AG04449 (cell line): ENCODE data around the gene SRP14.

Experiments used
- CTCF ChIA-PET: fragments of 350-600 bp; formaldehyde crosslinking; extraction: SDS; loops from one replicate; lab custom pipeline; 2021; ENCODE audit warnings: antibody characterized with exemption; lab: Yijun Ruan, JAX
- POLR2A ChIA-PET: fragments of 400-600, 350-600 bp; formaldehyde crosslinking; extraction: SDS; loops from one replicate; lab custom pipeline; 2020; ENCODE audit warnings: antibody characterized with exemption, inconsistent platforms; lab: Yijun Ruan, JAX
- DNase-seq: peaks from one replicate; pipeline ENCODE4 v3.0.0-alpha.2; 2010; ENCODE audit warnings: low read depth, low spot score
- H3K4me3 ChIP-seq: 2 replicates; pipeline ENCODE4 v1.5.1; 2011; ENCODE audit warnings: low read depth, mild to moderate bottlenecking, control low read depth, low read length
- CTCF ChIP-seq: IDR thresholded peaks from one replicate; pipeline ENCODE4 v1.5.1; 2011; ENCODE audit warnings: mild to moderate bottlenecking, moderate library complexity, low read length, control low read depth, inconsistent platforms; ENCODE audit not compliant: insufficient read depth; ENCODE audit errors: missing control alignments

Gene SRP14

GRCh38 chr15:40053079-40053830 is 14.3 kb upstream of the SRP14 start:
- no peak for DNase-seq
- H3K4me3 ChIP-seq = no peak overlapping the region
- TF ChIP-seq CTCF = no peak
- ChIA-PET CTCF (interaction anchor here (0.9 to 2.7 kb wide), 8 partner anchors 8 to 221 kb away, joined by 3 to 10 read pairs (median 4); partner anchors contain the start of gene SRP14), POLR2A (no interaction called here)

GRCh38 chr15:40052604-40053003 is 13.6 kb upstream of the SRP14 start:
- DNase-seq = no peak
- no peak overlapping the region for H3K4me3 ChIP-seq
- TF ChIP-seq CTCF = no peak
- ChIA-PET CTCF (interaction anchor here (0.7 to 2.7 kb wide), 6 partner anchors 14 to 222 kb away, joined by 3 to 9 read pairs (median 4); partner anchors contain the start of genes BMF and SRP14), POLR2A (no interaction called here)

GRCh38 chr15:40051616-40052415 is 12.8 kb upstream of the SRP14 start:
- H3K4me3 ChIP-seq = no peak overlapping the region
- TF ChIP-seq CTCF = no peak
- POLR2A ChIA-PET = no interaction called here
- DNase-seq = no peak
- CTCF ChIA-PET = interaction anchor here (0.7 to 2.7 kb wide), 7 partner anchors 11 to 223 kb away, joined by 3 to 9 read pairs (median 4); partner anchors contain the start of genes BMF and SRP14

GRCh38 chr15:40050788-40051470 is 11.9 kb upstream of the SRP14 start:
- ChIA-PET POLR2A (no interaction called here), CTCF (no interaction called here)
- DNase-seq = no peak
- H3K4me3 ChIP-seq = no peak overlapping the region
- no peak for TF ChIP-seq CTCF

- TF ChIP-seq CTCF = no peak
- no peak for DNase-seq
- ChIA-PET POLR2A (interaction anchor here (0.9 kb wide), 1 partner anchor 50 kb away, joined by 4 read pairs; no protein-coding TSS in a partner anchor), CTCF (interaction anchor here (0.8 to 8.4 kb wide), 7 partner anchors 9 to 261 kb away, joined by 3 to 286 read pairs (median 10); partner anchors contain the start of genes BMF and SRP14)
- H3K4me3 ChIP-seq = no peak overlapping the region
Observed at GRCh38 chr15:40048926-40049475, 10.0 kb upstream of the SRP14 start.
